HCT116 (cell line): ENCODE data around the gene SMOC1. TPM values are rescaled to one million over a fixed set of nuclear protein-coding genes. Genes with fewer than 3 reads are reported as not detected.

ENCODE experiments used
- ATAC-seq: fragments of 200-7000 bp; cut with Tn5 transposase; 2 replicates; pipeline ENCODE4 v1.9.1; 2020; ENCODE audit warnings: mild to moderate bottlenecking, moderate library complexity
- BruUV-seq: library from RNA; stranded (reverse); fragments of 400-500 nt; replicated peaks from 2 replicates; lab custom pipeline; 2021; lab: Mats Ljungman, UMichigan
- CTCF ChIA-PET: fragments of 300-600 bp; sonication (Branson Sonifier 250); formaldehyde crosslinking; loops from one replicate; lab custom pipeline; 2021; ENCODE audit warnings: antibody characterized with exemption; lab: Charles Lee
- POLR2A ChIA-PET: fragments of 300-600, 350-600 bp; sonication (Branson Sonifier 250); formaldehyde crosslinking; loops from one replicate; lab custom pipeline; 2021; ENCODE audit warnings: antibody characterized with exemption; lab: Charles Lee
- RAD21 ChIA-PET, 2 experiments: fragments of 300-600 bp; sonication (Branson Sonifier 250); formaldehyde crosslinking; loops; one replicate each; lab custom pipeline; 2023; ENCODE audit warnings: low total read pairs in 2 of 2; ENCODE audit not compliant: uncharacterized antibody in 2 of 2, unreplicated experiment in 2 of 2, low non-redundant PET in 1 of 2; lab: Charles Lee
- DNase-seq: peaks from one replicate; pipeline ENCODE4 v3.0.0-alpha.2; 2010; ENCODE audit warnings: low read depth, low spot score
- H2AFZ ChIP-seq: fragments of 200-600 bp; shearing (Covaris generic), sonication (generic); 2 replicates; pipeline ENCODE4 v1.6.1; 2017; ENCODE audit warnings: low read depth, mixed run types, mixed read lengths, antibody characterized with exemption, low read length; ENCODE audit not compliant: poor library complexity, severe bottlenecking
- H3K27ac ChIP-seq: 2 replicates; pipeline ENCODE4 v1.5.1; 2012; ENCODE audit warnings: low read depth, low read length
- H3K27me3 ChIP-seq: fragments of 200-600 bp; sonication (generic); 2 replicates; pipeline ENCODE4 v1.6.1; 2016; ENCODE audit warnings: mixed run types, low read length, mixed read lengths; ENCODE audit not compliant: insufficient read depth
- H3K36me3 ChIP-seq, 2 experiments: fragments of 200-500 bp in 1 of 2; fragments of 200-600 bp in 1 of 2; sonication (Bioruptor generic) in 1 of 2; sonication (generic) in 1 of 2; 2 replicates each; pipeline versions ENCODE4 v1.5.1 to v1.6.1; 2014 to 2016; ENCODE audit warnings: low read length in 2 of 2, inconsistent platforms in 1 of 2, mixed read lengths in 1 of 2, mixed run types in 1 of 2; ENCODE audit not compliant: insufficient read depth in 2 of 2, control insufficient read depth in 1 of 2
- H3K4me1 ChIP-seq, 2 experiments: fragments of 200-600 bp in 1 of 2; sonication (generic) in 1 of 2; 2 replicates each; pipeline versions ENCODE4 v1.5.1 to v1.6.1; 2012 to 2017; ENCODE audit warnings: low read length in 2 of 2, inconsistent platforms in 1 of 2, mild to moderate bottlenecking in 1 of 2, mixed read lengths in 1 of 2, mixed run types in 1 of 2, moderate library complexity in 1 of 2; ENCODE audit not compliant: insufficient read depth in 2 of 2, control insufficient read depth in 1 of 2
- H3K4me2 ChIP-seq: fragments of 200-600 bp; sonication (generic); 2 replicates; pipeline ENCODE4 v1.6.1; 2017; ENCODE audit warnings: mixed run types, low read length, mixed read lengths
- H3K4me3 ChIP-seq, 2 experiments: fragments of 200-600 bp in 1 of 2; sonication (generic) in 1 of 2; replicated peaks in 1 of 2; 2 replicates each; pipeline ENCODE4 v1.5.1; 2011 to 2016; ENCODE audit warnings: low read length in 2 of 2, control low read depth in 1 of 2, low read depth in 1 of 2, mild to moderate bottlenecking in 1 of 2, mixed read lengths in 1 of 2, mixed run types in 1 of 2
- H3K79me2 ChIP-seq: fragments of 200-600 bp; sonication (generic); 2 replicates; pipeline ENCODE4 v1.6.1; 2017; ENCODE audit warnings: mild to moderate bottlenecking, mixed run types, low read length, moderate library complexity, mixed read lengths; ENCODE audit not compliant: insufficient read depth
- H3K9ac ChIP-seq: fragments of 200-600 bp; sonication (generic); 2 replicates; pipeline ENCODE4 v1.6.1; 2016; ENCODE audit warnings: low read length, mixed read lengths
- H3K9me2 ChIP-seq: fragments of 200-600 bp; sonication (generic), shearing (Covaris generic); 2 replicates; pipeline ENCODE4 v1.6.1; 2017; ENCODE audit warnings: mixed run types, mild to moderate bottlenecking, moderate library complexity; ENCODE audit not compliant: insufficient read depth
- H3K9me3 ChIP-seq, 2 experiments: fragments of 200-500 bp in 1 of 2; fragments of 200-600 bp in 1 of 2; sonication (Bioruptor generic) in 1 of 2; sonication (generic) in 1 of 2; 2 replicates each; pipeline ENCODE4 v1.6.1; 2014 to 2017; ENCODE audit warnings: low read length in 2 of 2, mixed read lengths in 2 of 2, inconsistent platforms in 1 of 2, low read depth in 1 of 2, mild to moderate bottlenecking in 1 of 2, mixed run types in 1 of 2, moderate library complexity in 1 of 2; ENCODE audit not compliant: control insufficient read depth in 1 of 2, insufficient read depth in 1 of 2
- H4K20me1 ChIP-seq: fragments of 200-600 bp; sonication (generic), shearing (Covaris generic); 2 replicates; pipeline ENCODE4 v1.6.1; 2017; ENCODE audit warnings: mixed run types, mild to moderate bottlenecking, moderate library complexity; ENCODE audit not compliant: insufficient read depth
- CBX3 ChIP-seq: IDR thresholded peaks from 2 replicates; pipeline ENCODE4 v1.6.1; 2012; ENCODE audit warnings: low read depth
- CEBPB ChIP-seq: IDR thresholded peaks from 2 replicates; pipeline ENCODE4 v1.6.1; 2012; ENCODE audit warnings: low read depth
- CTCF ChIP-seq, 3 experiments: fragments of 200-600 bp in 1 of 3; sonication (generic) in 1 of 3; IDR thresholded peaks in 2 of 3; conservative IDR thresholded peaks in 1 of 3; 2 replicates each; pipeline ENCODE4 v1.5.1; 2012 to 2017; ENCODE audit warnings: low read depth in 2 of 3, low read length in 2 of 3, antibody characterized with exemption in 1 of 3, borderline replicate concordance in 1 of 3, control low read depth in 1 of 3, mild to moderate bottlenecking in 1 of 3, mixed read lengths in 1 of 3, mixed run types in 1 of 3, moderate library complexity in 1 of 3; ENCODE audit not compliant: insufficient read depth in 1 of 3
- EGR1 ChIP-seq: IDR thresholded peaks from 2 replicates; pipeline ENCODE4 v1.6.1; 2012; ENCODE audit warnings: low read depth
- ELF1 ChIP-seq: IDR thresholded peaks from 2 replicates; pipeline ENCODE4 v1.6.1; 2012; ENCODE audit warnings: low read depth, borderline replicate concordance
- EZH2 ChIP-seq: fragments of 200-600 bp; sonication (generic); IDR thresholded peaks from 2 replicates; pipeline ENCODE4 v1.6.1; 2017; ENCODE audit warnings: antibody characterized with exemption, mixed run types
- FOSL1 ChIP-seq: IDR thresholded peaks from 2 replicates; pipeline ENCODE4 v1.6.1; 2012; ENCODE audit warnings: low read depth
- JUND ChIP-seq: IDR thresholded peaks from 2 replicates; pipeline ENCODE4 v1.6.1; 2012
- MAX ChIP-seq: IDR thresholded peaks from 2 replicates; pipeline ENCODE4 v1.6.1; 2012
- POLR2A ChIP-seq: IDR thresholded peaks from 2 replicates; pipeline ENCODE4 v1.7.0; 2011; ENCODE audit warnings: borderline replicate concordance; ENCODE audit not compliant: insufficient read depth, insufficient read length; ENCODE audit errors: extremely low read depth
- POLR2AphosphoS5 ChIP-seq: IDR thresholded peaks from 2 replicates; pipeline ENCODE4 v1.6.1; 2011; ENCODE audit warnings: mild to moderate bottlenecking, low read depth, low read length, moderate library complexity
- RAD21 ChIP-seq: IDR thresholded peaks from 2 replicates; pipeline ENCODE4 v1.6.1; 2012; ENCODE audit warnings: low read depth, mild to moderate bottlenecking
- SP1 ChIP-seq: IDR thresholded peaks from 2 replicates; pipeline ENCODE4 v1.6.1; 2012; ENCODE audit warnings: low read depth
- SRF ChIP-seq: IDR thresholded peaks from 2 replicates; pipeline ENCODE4 v1.6.1; 2012; ENCODE audit warnings: low read depth
- TCF7L2 ChIP-seq: IDR thresholded peaks from 2 replicates; pipeline ENCODE4 v1.7.0; 2011; ENCODE audit warnings: borderline replicate concordance, inconsistent platforms; ENCODE audit not compliant: insufficient read depth, insufficient read length; ENCODE audit errors: extremely low read depth
- YY1 ChIP-seq: IDR thresholded peaks from 2 replicates; pipeline ENCODE4 v1.6.1; 2011; ENCODE audit warnings: low read length, low read depth, moderate library complexity, mild to moderate bottlenecking; ENCODE audit not compliant: insufficient replicate concordance; ENCODE audit errors: extremely low read depth
- ZBTB33 ChIP-seq: IDR thresholded peaks from 2 replicates; pipeline ENCODE4 v1.6.1; 2011; ENCODE audit warnings: mild to moderate bottlenecking, low read length, moderate library complexity; ENCODE audit not compliant: insufficient replicate concordance; ENCODE audit errors: extremely low read depth
- ZNF274 ChIP-seq: fragments of 200-500 bp; sonication (Bioruptor generic); IDR thresholded peaks from 2 replicates; pipeline ENCODE4 v1.6.1; 2014; ENCODE audit warnings: mild to moderate bottlenecking, low read depth, low read length, inconsistent platforms
- intact Hi-C: fragments of 100-400 bp; cut with micrococcal nuclease; formaldehyde crosslinking; loops from 2 replicates; pipeline ENCODE4 v1.10.0; 2022
- total RNA-seq: library from RNA; stranded (reverse); gene quantifications from one replicate; pipeline ENCODE4 v1.2.1, GENCODE V29; 2021; ENCODE audit not compliant: unreplicated experiment
- TF ChIP-seq, protein P1 (sequence below): IDR thresholded peaks from 2 replicates; pipeline ENCODE4 v1.6.1; 2012; ENCODE audit warnings: low read depth
- TF ChIP-seq, protein P2 (sequence below): IDR thresholded peaks from 2 replicates; pipeline ENCODE4 v1.6.1; 2012

Gene SMOC1
- total RNA-seq, 1 experiment from 2014 or later: not detected

- no TSS peak for BruUV-seq
- Histone ChIP-seq H3K9me2 (no peaks in the 10 kb centered on the region), H3K9me3 (no peaks in the 10 kb centered on the region), H3K4me1 (peaks cover 0 to 13% of the 10 kb centered on the region in 2 experiments; a peak in 1 of 4 replicates), H3K27ac (no peak overlapping the region), H3K9ac (no peak overlapping the region), H3K79me2 (no peaks in the 10 kb centered on the region), H4K20me1 (no peaks in the 10 kb centered on the region), H2AFZ (no peak overlapping the region), H3K27me3 (peaks cover 24% of the 10 kb centered on the region; the same call in 1 of the 2 replicates), H3K4me3 (no peak overlapping the region), H3K36me3 (no peaks in the 10 kb centered on the region), H3K4me2 (no peak overlapping the region)
- ChIA-PET CTCF (no interaction called here), RAD21 (no interaction called here), POLR2A (no interaction called here)
- intact Hi-C loops: no loop called here
- TF ChIP-seq, protein P1, sequence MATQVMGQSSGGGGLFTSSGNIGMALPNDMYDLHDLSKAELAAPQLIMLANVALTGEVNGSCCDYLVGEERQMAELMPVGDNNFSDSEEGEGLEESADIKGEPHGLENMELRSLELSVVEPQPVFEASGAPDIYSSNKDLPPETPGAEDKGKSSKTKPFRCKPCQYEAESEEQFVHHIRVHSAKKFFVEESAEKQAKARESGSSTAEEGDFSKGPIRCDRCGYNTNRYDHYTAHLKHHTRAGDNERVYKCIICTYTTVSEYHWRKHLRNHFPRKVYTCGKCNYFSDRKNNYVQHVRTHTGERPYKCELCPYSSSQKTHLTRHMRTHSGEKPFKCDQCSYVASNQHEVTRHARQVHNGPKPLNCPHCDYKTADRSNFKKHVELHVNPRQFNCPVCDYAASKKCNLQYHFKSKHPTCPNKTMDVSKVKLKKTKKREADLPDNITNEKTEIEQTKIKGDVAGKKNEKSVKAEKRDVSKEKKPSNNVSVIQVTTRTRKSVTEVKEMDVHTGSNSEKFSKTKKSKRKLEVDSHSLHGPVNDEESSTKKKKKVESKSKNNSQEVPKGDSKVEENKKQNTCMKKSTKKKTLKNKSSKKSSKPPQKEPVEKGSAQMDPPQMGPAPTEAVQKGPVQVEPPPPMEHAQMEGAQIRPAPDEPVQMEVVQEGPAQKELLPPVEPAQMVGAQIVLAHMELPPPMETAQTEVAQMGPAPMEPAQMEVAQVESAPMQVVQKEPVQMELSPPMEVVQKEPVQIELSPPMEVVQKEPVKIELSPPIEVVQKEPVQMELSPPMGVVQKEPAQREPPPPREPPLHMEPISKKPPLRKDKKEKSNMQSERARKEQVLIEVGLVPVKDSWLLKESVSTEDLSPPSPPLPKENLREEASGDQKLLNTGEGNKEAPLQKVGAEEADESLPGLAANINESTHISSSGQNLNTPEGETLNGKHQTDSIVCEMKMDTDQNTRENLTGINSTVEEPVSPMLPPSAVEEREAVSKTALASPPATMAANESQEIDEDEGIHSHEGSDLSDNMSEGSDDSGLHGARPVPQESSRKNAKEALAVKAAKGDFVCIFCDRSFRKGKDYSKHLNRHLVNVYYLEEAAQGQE: no peak
- TF ChIP-seq EGR1 (no peak), YY1 (no peak), SP1 (no peak), FOSL1 (no peak), ZBTB33 (no peak), RAD21 (no peak), POLR2A (no peak), JUND (no peak), TCF7L2 (no peak), MAX (no peak), CBX3 (no peak), CEBPB (no peak), SRF (no peak), POLR2AphosphoS5 (no peak), EZH2 (no peak), ZNF274 (no peak), ELF1 (no peak), CTCF (IDR thresholded peaks at IDR 0.05 in 2 of 3, conservative IDR thresholded peaks at IDR 0.05 in 1 of 3; ENCODE audit: borderline replicate concordance in 1 of 3, insufficient read depth in 1 of 3, low read depth in 2 of 3, low read length in 2 of 3) (no peak)
- TF ChIP-seq, protein P2, sequence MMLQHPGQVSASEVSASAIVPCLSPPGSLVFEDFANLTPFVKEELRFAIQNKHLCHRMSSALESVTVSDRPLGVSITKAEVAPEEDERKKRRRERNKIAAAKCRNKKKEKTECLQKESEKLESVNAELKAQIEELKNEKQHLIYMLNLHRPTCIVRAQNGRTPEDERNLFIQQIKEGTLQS: no peak
- ATAC-seq: no peak
- no peak for DNase-seq
Observed at GRCh38 chr14:69982220-69982839, 103.1 kb downstream of the SMOC1 start.
